BLaER1 (cell line): ENCODE measurements around the gene GJD2.

Experiments used
- H3K27ac ChIP-seq: shearing (Covaris generic); formaldehyde crosslinking; 2 replicates; pipeline ENCODE4 v1.8.1; 2022
- H3K27me3 ChIP-seq: shearing (Covaris generic); formaldehyde crosslinking; 2 replicates; pipeline ENCODE4 v1.8.1; 2022
- H3K36me3 ChIP-seq: shearing (Covaris generic); formaldehyde crosslinking; 2 replicates; pipeline ENCODE4 v1.8.1; 2022
- H3K4me1 ChIP-seq: shearing (Covaris generic); formaldehyde crosslinking; 2 replicates; pipeline ENCODE4 v1.8.1; 2022
- H3K4me2 ChIP-seq: shearing (Covaris generic); formaldehyde crosslinking; 2 replicates; pipeline ENCODE4 v1.8.1; 2022
- H3K4me3 ChIP-seq: shearing (Covaris generic); formaldehyde crosslinking; 2 replicates; pipeline ENCODE4 v1.8.1; 2022
- H3K9ac ChIP-seq: shearing (Covaris generic); formaldehyde crosslinking; 2 replicates; pipeline ENCODE4 v1.8.1; 2022
- H3K9me3 ChIP-seq: shearing (Covaris generic); formaldehyde crosslinking; 2 replicates; pipeline ENCODE4 v1.8.1; 2022
- H4K20me1 ChIP-seq: shearing (Covaris generic); formaldehyde crosslinking; 2 replicates; pipeline ENCODE4 v1.8.1; 2022
- Cebpa-rat ChIP-seq: shearing (Covaris generic); IDR thresholded peaks from 2 replicates; pipeline ENCODE4 v1.8.1; 2022

Gene GJD2

GRCh38 chr15:34793901-34794300 lies 39.1 kb upstream of the GJD2 start:
- Histone ChIP-seq H3K4me3 (no peak overlapping the region), H3K27ac (no peak overlapping the region), H3K9ac (no peak overlapping the region), H3K4me2 (no peak overlapping the region), H3K36me3 (no peaks in the 10 kb centered on the region), H3K4me1 (no peaks in the 10 kb centered on the region), H4K20me1 (no peaks in the 10 kb centered on the region), H3K9me3 (no peaks in the 10 kb centered on the region), H3K27me3 (no peaks in the 10 kb centered on the region)
- TF ChIP-seq Cebpa-rat = no peak

GRCh38 chr15:34793071-34793470 lies 38.3 kb upstream of the GJD2 start:
- no peak for TF ChIP-seq Cebpa-rat
- H3K4me3 ChIP-seq = no peak overlapping the region
- no peaks in the 10 kb centered on the region for H3K27me3 ChIP-seq
- H3K4me2 ChIP-seq = no peak overlapping the region
- no peaks in the 10 kb centered on the region for H3K9me3 ChIP-seq
- H3K36me3 ChIP-seq = no peaks in the 10 kb centered on the region
- H3K4me1 ChIP-seq = no peaks in the 10 kb centered on the region
- no peak overlapping the region for H3K27ac ChIP-seq
- H4K20me1 ChIP-seq = no peaks in the 10 kb centered on the region
- H3K9ac ChIP-seq = no peak overlapping the region

- H3K4me2 ChIP-seq = no peak overlapping the region
- H3K9ac ChIP-seq = no peak overlapping the region
- no peaks in the 10 kb centered on the region for H3K27me3 ChIP-seq
- H3K9me3 ChIP-seq = no peaks in the 10 kb centered on the region
- H3K27ac ChIP-seq = no peak overlapping the region
- H3K4me1 ChIP-seq = no peaks in the 10 kb centered on the region
- TF ChIP-seq Cebpa-rat = no peak
- H4K20me1 ChIP-seq = no peaks in the 10 kb centered on the region
- H3K4me3 ChIP-seq = no peak overlapping the region
- no peaks in the 10 kb centered on the region for H3K36me3 ChIP-seq
These were observed 36.9 kb upstream of the GJD2 start for GRCh38 chr15:34791701-34792100.

- Histone ChIP-seq H3K9ac (no peak overlapping the region), H3K9me3 (no peaks in the 10 kb centered on the region), H3K4me1 (no peaks in the 10 kb centered on the region), H3K36me3 (no peaks in the 10 kb centered on the region), H3K4me3 (no peak overlapping the region), H4K20me1 (no peaks in the 10 kb centered on the region), H3K4me2 (no peak overlapping the region), H3K27ac (no peak overlapping the region), H3K27me3 (no peaks in the 10 kb centered on the region)
- TF ChIP-seq Cebpa-rat = no peak
These were observed 35.3 kb upstream of the GJD2 start for GRCh38 chr15:34790121-34790520.

GRCh38 chr15:34789326-34789725 lies 34.5 kb upstream of the GJD2 start:
- H3K27me3 ChIP-seq = no peaks in the 10 kb centered on the region
- H3K27ac ChIP-seq = no peak overlapping the region

GRCh38 chr15:34786206-34786605 lies 31.4 kb upstream of the GJD2 start:
- H3K27me3 ChIP-seq = no peaks in the 10 kb centered on the region

More at GRCh38 chr15:34789326-34789725, 34.5 kb upstream of the GJD2 start:
- no peak for TF ChIP-seq Cebpa-rat
- no peak overlapping the region for H3K9ac ChIP-seq
- no peaks in the 10 kb centered on the region for H3K9me3 ChIP-seq
- H3K4me3 ChIP-seq = no peak overlapping the region
- H3K36me3 ChIP-seq = no peaks in the 10 kb centered on the region
- no peaks in the 10 kb centered on the region for H3K4me1 ChIP-seq
- H3K4me2 ChIP-seq = no peak overlapping the region
- H4K20me1 ChIP-seq = no peaks in the 10 kb centered on the region

GRCh38 chr15:34783991-34784390 lies 29.2 kb upstream of the GJD2 start:
- H3K4me2 ChIP-seq = no peak overlapping the region
- no peak overlapping the region for H3K4me3 ChIP-seq
- no peaks in the 10 kb centered on the region for H4K20me1 ChIP-seq
- H3K9me3 ChIP-seq = no peaks in the 10 kb centered on the region
- H3K4me1 ChIP-seq = no peaks in the 10 kb centered on the region
- H3K36me3 ChIP-seq = no peaks in the 10 kb centered on the region
- H3K9ac ChIP-seq = no peak overlapping the region
- TF ChIP-seq Cebpa-rat = no peak
- no peak overlapping the region for H3K27ac ChIP-seq
- no peaks in the 10 kb centered on the region for H3K27me3 ChIP-seq

More at GRCh38 chr15:34786206-34786605, 31.4 kb upstream of the GJD2 start:
- no peak overlapping the region for H3K27ac ChIP-seq
- H3K4me3 ChIP-seq = no peak overlapping the region
- H4K20me1 ChIP-seq = no peaks in the 10 kb centered on the region
- no peaks in the 10 kb centered on the region for H3K36me3 ChIP-seq
- H3K4me1 ChIP-seq = no peaks in the 10 kb centered on the region
- no peak overlapping the region for H3K4me2 ChIP-seq
- H3K9ac ChIP-seq = no peak overlapping the region
- TF ChIP-seq Cebpa-rat = no peak
- no peaks in the 10 kb centered on the region for H3K9me3 ChIP-seq

GRCh38 chr15:34783431-34783830 lies 28.6 kb upstream of the GJD2 start:
- no peaks in the 10 kb centered on the region for H3K9me3 ChIP-seq
- H3K27me3 ChIP-seq = no peaks in the 10 kb centered on the region
- no peaks in the 10 kb centered on the region for H4K20me1 ChIP-seq
- H3K4me2 ChIP-seq = no peak overlapping the region
- H3K36me3 ChIP-seq = no peaks in the 10 kb centered on the region
- no peak overlapping the region for H3K9ac ChIP-seq
- no peaks in the 10 kb centered on the region for H3K4me1 ChIP-seq
- H3K27ac ChIP-seq = no peak overlapping the region
- no peak overlapping the region for H3K4me3 ChIP-seq
- TF ChIP-seq Cebpa-rat = no peak

- Histone ChIP-seq H4K20me1 (no peaks in the 10 kb centered on the region), H3K9me3 (no peaks in the 10 kb centered on the region), H3K27ac (no peak overlapping the region), H3K4me3 (no peak overlapping the region), H3K4me1 (no peaks in the 10 kb centered on the region), H3K4me2 (no peak overlapping the region), H3K27me3 (no peaks in the 10 kb centered on the region), H3K36me3 (no peaks in the 10 kb centered on the region), H3K9ac (no peak overlapping the region)
- no peak for TF ChIP-seq Cebpa-rat
These were observed 28.1 kb upstream of the GJD2 start for GRCh38 chr15:34782901-34783300.

- Histone ChIP-seq H3K4me1 (no peaks in the 10 kb centered on the region), H4K20me1 (no peaks in the 10 kb centered on the region), H3K36me3 (no peaks in the 10 kb centered on the region), H3K4me2 (no peak overlapping the region), H3K9me3 (no peaks in the 10 kb centered on the region), H3K27me3 (no peaks in the 10 kb centered on the region), H3K4me3 (no peak overlapping the region), H3K27ac (no peak overlapping the region), H3K9ac (no peak overlapping the region)
- no peak for TF ChIP-seq Cebpa-rat
These were observed 25.9 kb upstream of the GJD2 start for GRCh38 chr15:34780725-34781124.

- TF ChIP-seq Cebpa-rat = no peak
- Histone ChIP-seq H3K27me3 (no peaks in the 10 kb centered on the region), H4K20me1 (no peaks in the 10 kb centered on the region), H3K4me1 (no peaks in the 10 kb centered on the region), H3K4me3 (no peak overlapping the region), H3K9ac (no peak overlapping the region), H3K36me3 (no peaks in the 10 kb centered on the region), H3K9me3 (no peaks in the 10 kb centered on the region), H3K27ac (no peak overlapping the region), H3K4me2 (no peak overlapping the region)
These were observed 21.9 kb upstream of the GJD2 start for GRCh38 chr15:34776606-34777105.
